SK-N-SH (cell line): ENCODE data around the gene BMF. TPM values are rescaled to one million over a fixed set of nuclear protein-coding genes. Genes with fewer than 3 reads are reported as not detected.

Source experiments
- CTCF ChIA-PET: fragments of 300-600, 350-600 bp; formaldehyde crosslinking; extraction: SDS; loops from one replicate; lab custom pipeline; 2021; lab: Yijun Ruan, JAX
- POLR2A ChIA-PET: fragments of 350-600 bp; sonication (Branson Sonifier 250); formaldehyde crosslinking; extraction: SDS; loops from one replicate; lab custom pipeline; 2020; ENCODE audit warnings: antibody characterized with exemption, inconsistent platforms; lab: Yijun Ruan, JAX
- DNase-seq: peaks from one replicate; pipeline ENCODE4 v3.0.0; 2012
- H2AFZ ChIP-seq: fragments of 200-600 bp; sonication (generic); 2 replicates; pipeline ENCODE4 v1.8.1; 2016; ENCODE audit warnings: antibody characterized with exemption, mild to moderate bottlenecking, low read depth
- H3F3A ChIP-seq: fragments of 200-600 bp; sonication (generic); replicated peaks from 2 replicates; pipeline ENCODE3; 2016; ENCODE audit warnings: antibody characterized with exemption, mild to moderate bottlenecking; ENCODE audit not compliant: insufficient read depth
- H3K27ac ChIP-seq, 2 experiments: fragments of 200-500 bp in 1 of 2; fragments of 200-600 bp in 1 of 2; sonication (Bioruptor generic) in 1 of 2; sonication (generic), shearing (Covaris generic) in 1 of 2; 2 replicates each; pipeline versions ENCODE4 v1.5.1 to v1.6.1; 2014 to 2016; ENCODE audit warnings: low read depth in 2 of 2, inconsistent platforms in 1 of 2, low read length in 1 of 2, mild to moderate bottlenecking in 1 of 2, mixed read lengths in 1 of 2
- H3K27me3 ChIP-seq: fragments of 200-600 bp; sonication (generic), shearing (Covaris generic); 2 replicates; pipeline ENCODE4 v1.6.1; 2016; ENCODE audit warnings: mixed run types; ENCODE audit not compliant: insufficient read depth
- H3K36me3 ChIP-seq, 2 experiments: fragments of 200-500 bp in 1 of 2; fragments of 200-600 bp in 1 of 2; sonication (Bioruptor generic) in 1 of 2; sonication (generic) in 1 of 2; replicated peaks in 1 of 2; 2 replicates each; pipeline versions ENCODE3 to v1.5.1; 2014 to 2016; ENCODE audit warnings: low read length in 1 of 2, mild to moderate bottlenecking in 1 of 2; ENCODE audit not compliant: insufficient read depth in 2 of 2, control insufficient read depth in 1 of 2
- H3K4me1 ChIP-seq, 2 experiments: fragments of 200-500 bp in 1 of 2; fragments of 200-600 bp in 1 of 2; sonication (Bioruptor generic) in 1 of 2; sonication (generic), shearing (Covaris generic) in 1 of 2; 2 replicates each; pipeline versions ENCODE4 v1.5.1 to v1.6.1; 2014 to 2016; ENCODE audit warnings: low read depth in 1 of 2, low read length in 1 of 2, mixed run types in 1 of 2; ENCODE audit not compliant: insufficient read depth in 2 of 2, control insufficient read depth in 1 of 2
- H3K4me2 ChIP-seq: fragments of 200-600 bp; sonication (generic), shearing (Covaris generic); 2 replicates; pipeline ENCODE4 v1.6.1; 2017; ENCODE audit warnings: mixed run types
- H3K4me3 ChIP-seq, 2 experiments: fragments of 200-500 bp in 1 of 2; fragments of 200-600 bp in 1 of 2; sonication (Bioruptor generic) in 1 of 2; sonication (generic), shearing (Covaris generic) in 1 of 2; 2 replicates each; pipeline versions ENCODE4 v1.5.1 to v1.8.1; 2014 to 2016; ENCODE audit warnings: low read depth in 2 of 2, inconsistent platforms in 1 of 2, low read length in 1 of 2, mild to moderate bottlenecking in 1 of 2, mixed read lengths in 1 of 2, moderate library complexity in 1 of 2
- H3K79me2 ChIP-seq: fragments of 200-600 bp; sonication (generic); 2 replicates; pipeline ENCODE4 v1.8.1; 2017; ENCODE audit warnings: mild to moderate bottlenecking; ENCODE audit not compliant: insufficient read depth
- H3K9ac ChIP-seq: fragments of 200-600 bp; sonication (generic); 2 replicates; pipeline ENCODE4 v1.6.1; 2017; ENCODE audit warnings: mixed run types
- H3K9me2 ChIP-seq: fragments of 200-600 bp; sonication (generic); 2 replicates; pipeline ENCODE4 v1.6.1; 2017; ENCODE audit warnings: mixed run types
- H3K9me3 ChIP-seq: fragments of 200-600 bp; sonication (generic); 2 replicates; pipeline ENCODE4 v1.6.1; 2017; ENCODE audit warnings: mixed run types, mild to moderate bottlenecking, moderate library complexity
- H4K20me1 ChIP-seq: fragments of 200-600 bp; sonication (generic); 2 replicates; pipeline ENCODE4 v1.6.1; 2017; ENCODE audit warnings: mild to moderate bottlenecking, mixed run types; ENCODE audit not compliant: insufficient read depth
- CHD2 ChIP-seq: fragments of 150-350 bp; IDR thresholded peaks from 2 replicates; pipeline ENCODE4 v1.6.1; 2018; ENCODE audit warnings: low read length; ENCODE audit not compliant: partially characterized antibody
- ELF1 ChIP-seq: IDR thresholded peaks from 2 replicates; pipeline ENCODE4 v1.4.0; 2012
- FOSL2 ChIP-seq: IDR thresholded peaks from 2 replicates; pipeline ENCODE4 v1.4.0; 2012; ENCODE audit warnings: low read depth, mild to moderate bottlenecking, moderate library complexity, borderline replicate concordance
- FOXJ3 ChIP-seq: sonication (generic); formaldehyde crosslinking; IDR thresholded peaks from 2 replicates; pipeline ENCODE4 v1.5.1; 2020; ENCODE audit warnings: mild to moderate bottlenecking, missing genetic modification reagents
- FOXM1 ChIP-seq: IDR thresholded peaks from 2 replicates; pipeline ENCODE4 v1.4.0; 2012; ENCODE audit warnings: low read depth, mild to moderate bottlenecking
- GABPA ChIP-seq: IDR thresholded peaks from 2 replicates; pipeline ENCODE4 v1.4.0; 2012; ENCODE audit warnings: low read depth, mild to moderate bottlenecking
- IRF3 ChIP-seq: fragments of 150-350 bp; IDR thresholded peaks from 2 replicates; pipeline ENCODE4 v1.6.1; 2016; ENCODE audit warnings: mild to moderate bottlenecking, low read depth, low read length
- JUND ChIP-seq: IDR thresholded peaks from 2 replicates; pipeline ENCODE4 v1.4.0; 2012
- MAX ChIP-seq: IDR thresholded peaks from 2 replicates; pipeline ENCODE4 v1.4.0; 2012; ENCODE audit warnings: low read depth
- MEF2A ChIP-seq: IDR thresholded peaks from 2 replicates; pipeline ENCODE4 v1.4.0; 2012; ENCODE audit warnings: low read depth, borderline replicate concordance
- PBX3 ChIP-seq: IDR thresholded peaks from 2 replicates; pipeline ENCODE4; 2012
- POLR2AphosphoS5 ChIP-seq: IDR thresholded peaks from 2 replicates; pipeline ENCODE4 v1.6.1; 2012; ENCODE audit warnings: low read depth, low read length
- RAD21 ChIP-seq: IDR thresholded peaks from 2 replicates; pipeline ENCODE4 v1.6.1; 2012; ENCODE audit warnings: mild to moderate bottlenecking, low read length
- RFX5 ChIP-seq: IDR thresholded peaks from 2 replicates; pipeline ENCODE4 v1.6.1; 2012; ENCODE audit warnings: mild to moderate bottlenecking, improper control_type of control experiment, low read length
- SIN3A ChIP-seq: IDR thresholded peaks from 2 replicates; pipeline ENCODE4 v1.6.1; 2012; ENCODE audit warnings: low read depth, mild to moderate bottlenecking, low read length, moderate library complexity, borderline replicate concordance
- TCF12 ChIP-seq: IDR thresholded peaks from 2 replicates; pipeline ENCODE4 v1.4.0; 2012
- TEAD4 ChIP-seq: IDR thresholded peaks from 2 replicates; pipeline ENCODE4 v1.4.0; 2012; ENCODE audit warnings: mild to moderate bottlenecking, borderline replicate concordance; ENCODE audit not compliant: insufficient read depth
- USF1 ChIP-seq: IDR thresholded peaks from 2 replicates; pipeline ENCODE4 v1.4.0; 2012; ENCODE audit warnings: low read depth, borderline replicate concordance
- ZBTB33 ChIP-seq: IDR thresholded peaks from 2 replicates; pipeline ENCODE4 v1.4.0; 2012; ENCODE audit warnings: low read depth, borderline replicate concordance
- WGBS: methylation state at CpG from one replicate; pipeline ENCODE4 v1.1.6; 2017; ENCODE audit warnings: low lambda C conversion rate; 5-methylcytosine and 5-hydroxymethylcytosine counted together
- polyA plus RNA-seq, 3 experiments: library from polyadenylated mRNA; depleted of rRNA; stranded (reverse); fragments of >200 nt; gene quantifications; 2 replicates each; pipeline ENCODE4 v1.2.3, GENCODE V29; 2012

Gene BMF
- polyA plus RNA-seq, 1 of the 3 experiments (the other 2 are of a cell fraction) = 0.72 TPM

- TF ChIP-seq PBX3 = no peak
- TF ChIP-seq MEF2A = no peak
- TF ChIP-seq ELF1 = no peak
These were observed 48.3 kb downstream of the BMF start (continued) for GRCh38 chr15:40060236-40060961.

- H3K4me2 ChIP-seq = no peak overlapping the region
- H3K4me3 ChIP-seq = no peak overlapping the region
- H3K27me3 ChIP-seq = no peaks in the 10 kb centered on the region
- POLR2A ChIA-PET = interaction anchor here (0.6 kb wide), 1 partner anchor 242 kb away, joined by 3 read pairs; no protein-coding TSS in a partner anchor
- CTCF ChIA-PET = interaction anchor here (1.1 to 2.3 kb wide), 9 partner anchors 10 to 250 kb away, joined by 3 to 13 read pairs (median 4); partner anchors contain the start of gene BMF
- H3K4me1 ChIP-seq = peaks cover 10 to 29% of the 10 kb centered on the region in 2 experiments; a peak in 3 of 4 replicates
- H4K20me1 ChIP-seq = no peaks in the 10 kb centered on the region
- 88% methylated on average over 9 of the region's 11 CpGs for WGBS
- no peaks in the 10 kb centered on the region for H3K9me2 ChIP-seq
- H3K36me3 ChIP-seq = no peaks in the 10 kb centered on the region
- no peak overlapping the region for H3K27ac ChIP-seq
- H2AFZ ChIP-seq = no peak overlapping the region
- no peak for DNase-seq
- TF ChIP-seq RFX5 = no peak
- no peaks in the 10 kb centered on the region for H3F3A ChIP-seq
- H3K9ac ChIP-seq = no peak overlapping the region
- H3K9me3 ChIP-seq = no peaks in the 10 kb centered on the region
- no peaks in the 10 kb centered on the region for H3K79me2 ChIP-seq
These were observed 48.9 kb downstream of the BMF start for GRCh38 chr15:40059821-40060220.

- Histone ChIP-seq H3K27ac (no peak overlapping the region), H2AFZ (no peak overlapping the region), H3K4me3 (no peak overlapping the region), H3K79me2 (no peaks in the 10 kb centered on the region), H4K20me1 (no peaks in the 10 kb centered on the region), H3K27me3 (no peaks in the 10 kb centered on the region), H3K36me3 (no peaks in the 10 kb centered on the region), H3K4me2 (no peak overlapping the region), H3F3A (no peaks in the 10 kb centered on the region), H3K9ac (no peak overlapping the region), H3K9me3 (no peaks in the 10 kb centered on the region), H3K4me1 (peaks cover 3 to 28% of the 10 kb centered on the region in 2 experiments; a peak in 3 of 4 replicates), H3K9me2 (no peaks in the 10 kb centered on the region)
- 77% methylated on average over 3 of the region's 3 CpGs for WGBS
- CTCF ChIA-PET = interaction anchor here (1.1 to 2.3 kb wide), 5 partner anchors 11 to 251 kb away, joined by 3 to 13 read pairs (median 4); partner anchors contain the start of gene BMF
- POLR2A ChIA-PET = no interaction called here
- no peak for DNase-seq
- TF ChIP-seq FOXJ3 = no peak
- no peak for TF ChIP-seq SIN3A
- no peak for TF ChIP-seq USF1
- no peak for TF ChIP-seq GABPA
- TF ChIP-seq CHD2 = no peak
- no peak for TF ChIP-seq POLR2AphosphoS5
- no peak for TF ChIP-seq IRF3
- TF ChIP-seq FOSL2 = no peak; the same call in 1 of the 2 replicates
- no peak for TF ChIP-seq FOXM1
- no peak for TF ChIP-seq MAX
- no peak for TF ChIP-seq ZBTB33
- no peak for TF ChIP-seq JUND
- TF ChIP-seq RAD21 = no peak
- TF ChIP-seq TEAD4 = no peak
- no peak for TF ChIP-seq TCF12
These were observed 50.1 kb downstream of the BMF start for GRCh38 chr15:40058476-40059140.
